PC-3 (cell line): ENCODE measurements around the gene GNGT1. TPM values are rescaled to one million over a fixed set of nuclear protein-coding genes. Genes with fewer than 3 reads are reported as not detected.

Experiments
- ATAC-seq: fragments of 200-7000 bp; cut with Tn5 transposase; 2 replicates; pipeline ENCODE4 v1.9.1; 2020; ENCODE audit warnings: mild to moderate bottlenecking, moderate library complexity
- BruUV-seq: library from RNA; stranded (reverse); fragments of 400-500 nt; replicated peaks from 2 replicates; lab custom pipeline; 2021; lab: Mats Ljungman, UMichigan
- CTCF ChIA-PET: fragments of 300-600 bp; sonication (Branson Sonifier 250); formaldehyde crosslinking; loops from one replicate; lab custom pipeline; 2022; ENCODE audit warnings: antibody characterized with exemption; lab: Charles Lee
- POLR2A ChIA-PET: fragments of 300-600 bp; sonication (Branson Sonifier 250); formaldehyde crosslinking; loops from one replicate; lab custom pipeline; 2022; ENCODE audit warnings: antibody characterized with exemption; ENCODE audit not compliant: unreplicated experiment; lab: Charles Lee
- DNase-seq: peaks from one replicate; pipeline ENCODE4 v3.0.0-alpha.2; 2015
- H2AFZ ChIP-seq: fragments of 300-600 bp; sonication (generic); 2 replicates; pipeline ENCODE4 v1.6.0; 2016; ENCODE audit warnings: antibody characterized with exemption, low read length
- H3F3A ChIP-seq: fragments of 300-600 bp; sonication (generic); one replicate; pipeline ENCODE4 v1.6.0; 2017; ENCODE audit warnings: antibody characterized with exemption, low read length, control low read depth, mild to moderate bottlenecking; ENCODE audit not compliant: unreplicated experiment
- H3K27ac ChIP-seq: fragments of 300-600 bp; sonication (generic); 2 replicates; pipeline ENCODE4 v1.5.1; 2016; ENCODE audit warnings: mild to moderate bottlenecking, low read length
- H3K27me3 ChIP-seq: fragments of 300-600 bp; sonication (generic); 2 replicates; pipeline ENCODE4 v1.6.1; 2016; ENCODE audit warnings: low read length, mixed read lengths
- H3K36me3 ChIP-seq: fragments of 300-600 bp; sonication (generic); 2 replicates; pipeline ENCODE4 v1.6.1; 2016; ENCODE audit warnings: low read depth, mixed run types, low read length, mixed read lengths
- H3K4me1 ChIP-seq: fragments of 300-600 bp; sonication (generic); 2 replicates; pipeline ENCODE4 v1.5.1; 2016; ENCODE audit warnings: low read length; ENCODE audit not compliant: insufficient read depth
- H3K4me2 ChIP-seq: fragments of 300-600 bp; sonication (generic); 2 replicates; pipeline ENCODE4 v1.6.0; 2016; ENCODE audit warnings: low read length
- H3K4me3 ChIP-seq: fragments of 300-600 bp; sonication (generic); 2 replicates; pipeline ENCODE4 v1.5.1; 2016; ENCODE audit warnings: mild to moderate bottlenecking, low read length, mixed read lengths
- H3K79me2 ChIP-seq: fragments of 300-600 bp; sonication (generic); 2 replicates; pipeline ENCODE4 v1.6.1; 2017; ENCODE audit warnings: low read length, mixed read lengths
- H3K9ac ChIP-seq: fragments of 300-600 bp; sonication (generic); 2 replicates; pipeline ENCODE4 v1.6.0; 2016; ENCODE audit warnings: mild to moderate bottlenecking, low read length
- H3K9me2 ChIP-seq: fragments of 300-600 bp; sonication (generic); replicated peaks from 2 replicates; pipeline ENCODE4 v1.6.1; 2016; ENCODE audit warnings: mixed run types, low read length, mixed read lengths
- H3K9me3 ChIP-seq: fragments of 300-600 bp; sonication (generic); 2 replicates; pipeline ENCODE4 v1.6.1; 2016; ENCODE audit warnings: low read length, mixed read lengths
- H4K20me1 ChIP-seq: fragments of 300-600 bp; sonication (generic); 2 replicates; pipeline ENCODE4 v1.6.1; 2016; ENCODE audit warnings: low read length, mixed read lengths
- EZH2 ChIP-seq: fragments of 300-600 bp; sonication (generic); IDR thresholded peaks from one replicate; pipeline ENCODE4 v1.6.1; 2017; ENCODE audit warnings: antibody characterized with exemption, mild to moderate bottlenecking, low read length; ENCODE audit not compliant: unreplicated experiment
- EZH2phosphoT487 ChIP-seq: fragments of 300-600 bp; sonication (generic); IDR thresholded peaks from 2 replicates; pipeline ENCODE4 v1.6.1; 2018; ENCODE audit warnings: mild to moderate bottlenecking, antibody characterized with exemption, low read length, borderline replicate concordance
- intact Hi-C: fragments of 100-400 bp; cut with micrococcal nuclease; formaldehyde crosslinking; loops from 2 replicates; pipeline ENCODE4 v1.9.0; 2023
- total RNA-seq: library from RNA; depleted of rRNA; stranded (reverse); fragments of >200 nt; gene quantifications from 2 replicates; pipeline ENCODE4 v1.2.3, GENCODE V29; 2014
- TF ChIP-seq, protein P1 (sequence below): fragments of 300-600 bp; sonication (generic); conservative IDR thresholded peaks from 2 replicates; pipeline ENCODE4 v1.5.1; 2017; ENCODE audit warnings: antibody characterized with exemption, low read depth, mild to moderate bottlenecking, low read length

GNGT1 gene
- total RNA-seq, 1 experiment from 2014 or later = not detected

DNA sequence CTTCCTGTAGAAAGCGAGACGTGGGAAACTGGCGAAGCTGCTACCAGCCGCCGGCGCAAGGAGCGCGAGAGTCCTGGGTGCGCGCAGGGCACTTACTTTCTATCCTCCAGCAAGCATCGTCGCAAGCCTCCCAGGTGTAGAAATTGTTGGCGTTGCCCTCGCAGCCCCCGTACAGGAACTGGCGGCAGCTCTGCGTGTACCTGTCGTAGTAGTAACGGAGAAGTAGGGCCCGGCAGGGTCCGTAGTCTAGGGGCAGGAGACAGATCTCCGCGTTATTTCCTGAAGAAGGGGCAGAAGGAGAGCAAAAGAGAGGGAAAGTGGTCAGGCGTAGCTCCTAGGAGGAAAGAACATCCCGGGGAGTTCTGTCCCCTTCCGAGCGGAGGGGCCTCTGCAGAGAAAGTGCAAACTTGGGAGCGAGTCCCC, 16.3 kb upstream of the GNGT1 start:
- Histone ChIP-seq H2AFZ (peak overlapping the region; percentile 81), H3K9me3 (no peaks in the 10 kb centered on the region), H3K9ac (peak overlapping the region; percentile 89), H3F3A (no peaks in the 10 kb centered on the region), H3K36me3 (peaks cover 6% of the 10 kb centered on the region; the same call in 1 of the 2 replicates), H3K9me2 (no peaks in the 10 kb centered on the region), H3K4me2 (peak overlapping the region; percentile 83), H4K20me1 (peaks cover 9% of the 10 kb centered on the region), H3K27me3 (no peaks in the 10 kb centered on the region), H3K4me1 (peaks cover 15% of the 10 kb centered on the region), H3K27ac (peak overlapping the region; percentile 90), H3K4me3 (peak overlapping the region; percentile 83), H3K79me2 (peaks cover 6% of the 10 kb centered on the region; the same call in 1 of the 2 replicates)
- intact Hi-C loops = loop anchor here (1.0 to 2.0 kb wide), 6 partner anchors 21 to 387 kb away; partner anchors contain the start of gene BET1
- POLR2A ChIA-PET = interaction anchor here (0.6 to 0.7 kb wide), 2 partner anchors 68 to 766 kb away, joined by 4 read pairs; partner anchors contain the start of gene SGCE
- ATAC-seq (peak; percentile 68), DNase-seq (peak; percentile 58)
- CTCF ChIA-PET = interaction anchor here (2.2 kb wide), 1 partner anchor 197 kb away, joined by 9 read pairs; no protein-coding TSS in a partner anchor
- no peak for TF ChIP-seq EZH2
- TF ChIP-seq, protein P1, sequence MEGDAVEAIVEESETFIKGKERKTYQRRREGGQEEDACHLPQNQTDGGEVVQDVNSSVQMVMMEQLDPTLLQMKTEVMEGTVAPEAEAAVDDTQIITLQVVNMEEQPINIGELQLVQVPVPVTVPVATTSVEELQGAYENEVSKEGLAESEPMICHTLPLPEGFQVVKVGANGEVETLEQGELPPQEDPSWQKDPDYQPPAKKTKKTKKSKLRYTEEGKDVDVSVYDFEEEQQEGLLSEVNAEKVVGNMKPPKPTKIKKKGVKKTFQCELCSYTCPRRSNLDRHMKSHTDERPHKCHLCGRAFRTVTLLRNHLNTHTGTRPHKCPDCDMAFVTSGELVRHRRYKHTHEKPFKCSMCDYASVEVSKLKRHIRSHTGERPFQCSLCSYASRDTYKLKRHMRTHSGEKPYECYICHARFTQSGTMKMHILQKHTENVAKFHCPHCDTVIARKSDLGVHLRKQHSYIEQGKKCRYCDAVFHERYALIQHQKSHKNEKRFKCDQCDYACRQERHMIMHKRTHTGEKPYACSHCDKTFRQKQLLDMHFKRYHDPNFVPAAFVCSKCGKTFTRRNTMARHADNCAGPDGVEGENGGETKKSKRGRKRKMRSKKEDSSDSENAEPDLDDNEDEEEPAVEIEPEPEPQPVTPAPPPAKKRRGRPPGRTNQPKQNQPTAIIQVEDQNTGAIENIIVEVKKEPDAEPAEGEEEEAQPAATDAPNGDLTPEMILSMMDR = no peak; the same call in 1 of the 2 replicates
- TF ChIP-seq EZH2phosphoT487 = no peak
- BruUV-seq = TSS peak; percentile 44

DNA sequence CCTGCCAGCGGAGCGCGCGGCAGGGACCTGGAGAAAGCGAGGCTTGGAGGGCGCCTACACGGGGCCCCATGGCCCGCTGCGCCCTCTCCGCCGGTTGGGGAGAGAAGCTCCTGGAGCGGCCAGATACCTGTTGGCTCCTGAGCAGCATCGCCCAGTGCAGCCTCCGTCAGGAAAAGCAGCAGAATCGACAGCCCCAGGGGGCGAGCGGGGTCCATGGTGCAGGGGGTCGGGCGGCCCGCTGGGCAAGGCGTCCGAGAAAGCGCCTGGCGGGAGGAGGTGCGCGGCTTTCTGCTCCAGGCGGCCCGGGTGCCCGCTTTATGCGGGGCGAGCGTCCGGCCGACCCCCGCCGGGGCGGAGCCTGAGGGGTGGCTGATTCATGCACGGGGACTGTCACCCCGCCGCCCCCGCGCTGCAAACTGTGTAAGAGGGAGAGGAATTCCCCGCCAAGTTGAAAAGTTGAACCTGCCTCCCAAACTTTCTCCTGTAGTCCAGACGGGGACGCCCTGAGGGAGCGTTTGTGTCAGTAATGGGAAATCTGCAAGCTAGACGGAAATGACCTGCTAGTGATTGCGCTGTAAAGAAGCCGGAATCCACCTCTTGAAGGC, 15.8 kb upstream of the GNGT1 start, which contains the start of gene TFPI2:
Gene TFPI2, minus strand, starts transcription at position 290 of the 605 bp plus-strand sequence. Its CDS starts 75 bp downstream, at position 215.
- intact Hi-C loops = loop anchor here (1.0 to 2.0 kb wide), 7 partner anchors 20 to 386 kb away; partner anchors contain the start of gene BET1
- DNase-seq (peak; percentile 87), ATAC-seq (peak; percentile 73)
- Histone ChIP-seq H3K27me3 (no peaks in the 10 kb centered on the region), H3K36me3 (peaks cover 6% of the 10 kb centered on the region; the same call in 1 of the 2 replicates), H2AFZ (peak within 1 kb of the TSS; percentile 81), H3K4me2 (peak within 1 kb of the TSS; percentile 83), H3K27ac (peak within 1 kb of the TSS; percentile 90), H3F3A (no peaks in the 10 kb centered on the region), H3K79me2 (peaks cover 6% of the 10 kb centered on the region; the same call in 1 of the 2 replicates), H3K9me2 (no peaks in the 10 kb centered on the region), H3K9ac (peak within 1 kb of the TSS; percentile 89), H3K9me3 (no peaks in the 10 kb centered on the region), H4K20me1 (peaks cover 9% of the 10 kb centered on the region), H3K4me1 (peaks cover 15% of the 10 kb centered on the region), H3K4me3 (peak within 1 kb of the TSS; percentile 83)
- ChIA-PET POLR2A (interaction anchor here (0.6 kb wide), 2 partner anchors 37 to 68 kb away, joined by 3 to 4 read pairs; no protein-coding TSS in a partner anchor), CTCF (interaction anchor here (0.6 to 2.2 kb wide), 2 partner anchors 76 to 197 kb away, joined by 8 to 9 read pairs; no protein-coding TSS in a partner anchor)
- no TSS peak for BruUV-seq
- TF ChIP-seq EZH2phosphoT487 = no peak
- TF ChIP-seq, protein P1 = peak; percentile 38; the same call in 1 of the 2 replicates
